NCI-H82 (cell line): Measurements from ENCODE around the gene DCX.
"Not testable (repeated sequence)": the region's sequence is repeated elsewhere in the genome, so short reads cannot be mapped to it uniquely, and the experiment has no call there.

Source experiments
- DNase-seq: peaks from one replicate; lab custom pipeline; 2025; lab: John Stamatoyannopoulos, UW

Gene DCX

GRCh38 chrX:111372086-111372485 is 39.9 kb downstream of the DCX start:
- no peak for DNase-seq

GRCh38 chrX:111365770-111366325 is 46.1 kb downstream of the DCX start:
- DNase-seq, result no peak

DNA sequence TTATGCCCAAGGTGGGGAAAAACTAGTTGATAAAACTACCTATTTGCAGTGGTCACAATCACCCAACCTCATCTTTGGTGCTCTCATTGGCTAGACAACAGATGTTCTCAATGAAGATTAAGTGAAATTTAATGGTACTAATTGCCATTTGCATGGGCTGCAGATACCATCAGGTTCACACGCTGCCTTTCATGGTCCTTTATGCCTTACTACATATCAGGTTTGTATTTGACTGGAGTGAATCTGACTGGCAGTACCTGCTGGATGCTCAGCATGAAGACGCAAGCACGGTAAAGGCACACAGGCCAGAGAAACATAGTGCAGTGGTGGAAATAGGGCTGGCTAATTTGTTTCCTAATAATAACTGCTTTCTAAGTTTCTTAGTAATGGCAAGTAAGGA is 48.3 kb downstream of the DCX start:
- peak; percentile 2 for DNase-seq

DNA sequence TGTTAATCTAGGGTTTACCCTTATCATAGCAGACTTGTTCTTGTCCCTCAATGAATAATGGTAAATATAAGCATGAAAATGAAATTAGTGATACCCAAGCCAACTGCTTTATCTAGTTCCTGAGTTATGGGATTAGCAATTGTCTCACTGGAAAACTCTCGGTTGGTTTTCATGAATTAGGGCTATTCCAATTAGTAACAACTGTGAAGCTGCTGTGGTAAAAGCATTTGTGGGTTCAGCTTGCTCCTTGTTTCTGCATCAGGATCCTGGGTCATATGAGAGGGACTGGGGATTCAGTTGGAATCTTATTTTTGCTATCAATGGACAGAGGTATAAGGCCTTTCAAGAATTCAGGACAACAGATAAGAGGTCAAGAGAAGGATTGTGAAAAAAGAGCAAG is 50.2 kb downstream of the DCX start:
- no peak for DNase-seq

GRCh38 chrX:111360839-111361238 is 51.2 kb downstream of the DCX start:
- no peak for DNase-seq

GRCh38 chrX:111355523-111356115 is 56.4 kb downstream of the DCX start:
- no peak for DNase-seq

DNA sequence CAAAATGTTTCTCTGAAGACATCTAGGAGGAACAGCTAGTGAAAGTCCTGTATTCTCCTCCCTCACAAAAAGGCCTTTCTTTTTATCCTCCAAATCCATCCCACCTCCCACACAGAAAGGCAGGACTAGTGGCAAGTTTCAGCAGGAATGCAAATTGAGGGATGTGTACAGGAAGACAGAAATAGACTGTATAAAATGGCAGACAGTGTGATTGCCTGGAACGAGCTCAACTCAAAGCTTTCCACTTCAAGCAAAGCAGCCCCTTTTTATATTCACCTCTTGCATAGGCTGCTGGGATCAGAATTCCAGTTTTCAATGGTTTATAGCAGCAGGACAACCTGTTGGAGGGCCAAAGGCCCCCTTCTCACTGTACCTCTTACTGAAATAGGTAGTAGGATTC is 57.5 kb downstream of the DCX start:
- no peak for DNase-seq

DNA sequence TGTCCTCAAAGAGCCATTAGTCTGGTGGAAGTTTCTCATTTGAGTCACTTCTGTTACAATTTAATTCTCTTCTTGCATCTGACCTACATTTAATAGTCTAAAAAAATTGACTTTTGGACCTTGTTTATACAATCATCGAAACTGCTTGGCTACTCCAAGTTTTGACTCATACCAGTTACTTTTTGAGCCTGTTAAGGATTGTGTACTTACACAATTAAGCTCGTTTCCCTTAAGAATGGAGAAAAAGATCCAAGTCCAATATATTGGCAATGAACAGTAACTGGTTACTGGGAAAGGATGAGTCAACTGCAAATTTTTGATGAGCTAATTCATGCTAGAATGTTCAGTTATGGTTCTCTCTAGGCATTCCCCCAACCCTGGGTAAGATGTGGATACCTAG is 58.2 kb downstream of the DCX start:
- DNase-seq, result no peak

GRCh38 chrX:111352424-111352823 is 59.6 kb downstream of the DCX start:
- no peak for DNase-seq

DNA sequence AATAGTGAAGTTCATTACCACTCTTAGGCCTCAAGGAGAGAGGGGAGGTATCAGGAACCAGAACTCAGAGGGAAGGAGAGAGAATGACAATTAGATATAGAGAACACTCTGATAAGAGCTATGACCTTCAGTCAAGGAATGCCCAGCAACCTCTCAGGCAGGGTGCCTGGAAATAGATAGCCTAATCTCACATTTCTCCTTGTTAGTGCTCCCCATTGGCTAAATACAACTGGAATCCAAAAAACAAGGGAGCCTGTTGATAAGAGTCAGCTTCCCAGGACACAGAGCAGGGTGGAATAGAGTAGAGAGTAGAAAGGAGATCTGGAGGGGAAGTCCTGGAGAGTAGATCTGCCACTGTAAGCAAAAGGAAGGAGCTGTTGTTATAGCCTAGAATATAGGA is 62.1 kb downstream of the DCX start:
- DNase-seq, result no peak

DNA sequence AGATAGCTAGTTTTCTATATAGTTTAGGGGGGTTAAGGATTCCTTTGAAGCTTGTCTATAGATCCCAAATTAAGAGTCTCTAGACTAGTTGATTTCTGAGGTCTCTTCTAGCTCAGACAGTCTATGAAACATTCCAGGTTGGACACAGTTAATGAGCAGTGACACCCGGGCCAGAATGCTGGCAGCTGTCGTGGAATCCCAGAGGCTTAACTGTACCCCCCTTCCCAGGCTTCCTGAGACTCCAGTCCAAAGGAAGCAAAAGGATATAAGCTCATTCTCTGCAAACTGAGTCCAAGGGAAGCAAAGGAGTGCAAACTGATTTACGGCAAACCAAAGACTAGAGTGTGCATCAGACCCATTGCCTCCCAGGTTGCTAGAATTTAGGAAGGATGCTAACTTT is 62.9 kb downstream of the DCX start:
- DNase-seq, result peak; percentile 1

- DNase-seq, result no peak
Measured at GRCh38 chrX:111348429-111348828, 63.6 kb downstream of the DCX start.

- not testable (repeated sequence) for DNase-seq
Measured at GRCh38 chrX:111346150-111346549, 65.8 kb downstream of the DCX start.

DNA sequence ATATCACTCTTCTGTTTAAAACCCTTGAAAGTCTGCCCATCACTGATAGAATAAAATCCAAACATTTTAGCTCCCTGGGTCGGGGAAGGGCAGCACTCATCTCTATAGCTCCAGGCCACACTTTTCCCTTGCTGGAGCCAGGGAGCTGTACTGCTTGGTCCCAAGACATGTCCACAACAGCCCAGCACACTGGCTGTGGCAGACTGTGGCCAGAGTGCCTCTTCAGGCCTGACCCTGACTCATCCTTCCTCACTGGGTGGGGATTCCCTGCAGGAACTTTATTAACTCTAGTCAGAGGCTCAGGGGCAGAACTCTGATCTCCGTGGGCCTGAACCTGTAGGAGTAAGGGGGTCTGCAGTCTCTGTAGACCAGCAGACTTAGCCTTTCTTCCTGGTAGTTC is 71.9 kb downstream of the DCX start:
- DNase-seq, result no peak

DNA sequence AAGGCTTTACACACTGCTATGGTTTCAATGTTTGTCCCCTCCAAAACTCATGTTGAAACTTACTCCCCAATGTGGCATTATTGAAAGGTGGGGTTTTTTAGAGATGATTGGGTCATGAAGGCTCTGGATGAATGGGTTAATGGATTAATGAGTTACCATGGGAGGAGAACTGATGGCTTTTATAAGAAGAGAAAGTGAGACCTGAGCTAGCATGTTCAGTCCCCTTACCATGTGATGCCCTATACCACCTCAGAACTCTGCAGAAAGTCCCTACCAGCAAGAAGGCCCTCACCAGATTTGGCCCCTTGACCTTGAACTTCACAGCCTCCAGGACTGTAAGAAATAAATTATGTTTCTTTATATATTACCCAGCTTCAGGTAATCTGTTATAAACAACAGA is 72.8 kb downstream of the DCX start:
- no peak for DNase-seq

- no peak for DNase-seq
Measured at GRCh38 chrX:111338095-111338698, 73.8 kb downstream of the DCX start.

- no peak for DNase-seq
Measured at GRCh38 chrX:111337067-111337637, 74.8 kb downstream of the DCX start.

GRCh38 chrX:111336141-111336540 is 75.9 kb downstream of the DCX start:
- no peak for DNase-seq

DNA sequence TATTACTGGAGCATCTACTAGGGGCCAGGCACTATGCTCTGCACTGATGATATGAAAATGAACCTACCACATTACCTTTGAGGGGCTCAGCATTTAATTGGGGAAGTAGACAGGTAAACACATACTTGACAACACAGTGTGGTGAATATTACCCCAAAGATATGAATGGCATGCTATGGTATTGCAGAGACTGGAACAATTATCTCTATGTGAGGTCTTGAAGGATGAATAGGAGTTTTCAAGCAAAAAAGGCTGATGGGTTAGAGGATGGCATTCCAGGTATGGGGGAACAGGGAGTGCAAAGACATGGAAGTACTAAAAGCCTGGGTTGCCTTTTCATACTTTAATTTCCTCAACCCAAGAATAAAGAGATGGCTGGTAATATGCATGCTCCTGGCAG is 82.6 kb downstream of the DCX start:
- DNase-seq, result no peak

- no peak for DNase-seq
Measured at GRCh38 chrX:111328858-111329257, 83.1 kb downstream of the DCX start.

DNA sequence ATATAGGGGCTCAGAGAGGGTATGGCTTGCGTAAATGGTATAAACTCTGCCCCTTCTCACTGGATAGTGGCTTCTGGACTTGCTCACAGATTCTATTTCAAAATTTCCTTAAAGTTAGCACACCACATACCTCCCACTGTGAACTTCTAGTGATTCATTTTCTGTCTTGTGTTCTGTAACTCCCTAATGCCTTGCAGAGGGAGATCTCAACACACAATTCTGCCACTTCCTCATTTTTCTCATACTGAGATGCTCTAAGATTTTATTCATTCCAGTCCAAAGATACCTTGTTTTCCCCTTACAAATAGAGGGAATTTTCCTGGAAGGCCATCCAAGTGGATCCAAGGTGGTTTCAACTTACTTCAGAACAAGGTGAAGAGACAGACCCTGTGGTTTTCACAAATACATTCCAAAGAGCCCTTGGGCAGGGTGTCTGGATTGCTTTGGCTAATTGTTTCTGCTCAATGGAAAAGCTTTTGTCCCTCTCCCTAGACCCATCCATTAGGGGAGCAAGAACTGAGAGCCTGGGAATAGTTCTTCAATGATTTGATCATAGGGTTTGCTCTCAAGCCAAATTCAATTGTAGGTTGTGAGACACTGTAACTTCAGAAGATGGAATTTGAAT is 89.6 kb downstream of the DCX start:
- no peak for DNase-seq

- DNase-seq, result no peak
Measured at GRCh38 chrX:111319451-111319850, 92.5 kb downstream of the DCX start.

GRCh38 chrX:111318901-111319300 is 93.1 kb downstream of the DCX start:
- DNase-seq, result no peak
